GM12801 (cell line): ENCODE data around the gene PRKAR1B.

Experiments
- TF ChIP-seq, protein P1 (sequence below): IDR thresholded peaks from one replicate; pipeline ENCODE4 v1.5.1; 2011; ENCODE audit warnings: control low read depth; ENCODE audit not compliant: insufficient read length; ENCODE audit errors: extremely low read depth

PRKAR1B gene

DNA sequence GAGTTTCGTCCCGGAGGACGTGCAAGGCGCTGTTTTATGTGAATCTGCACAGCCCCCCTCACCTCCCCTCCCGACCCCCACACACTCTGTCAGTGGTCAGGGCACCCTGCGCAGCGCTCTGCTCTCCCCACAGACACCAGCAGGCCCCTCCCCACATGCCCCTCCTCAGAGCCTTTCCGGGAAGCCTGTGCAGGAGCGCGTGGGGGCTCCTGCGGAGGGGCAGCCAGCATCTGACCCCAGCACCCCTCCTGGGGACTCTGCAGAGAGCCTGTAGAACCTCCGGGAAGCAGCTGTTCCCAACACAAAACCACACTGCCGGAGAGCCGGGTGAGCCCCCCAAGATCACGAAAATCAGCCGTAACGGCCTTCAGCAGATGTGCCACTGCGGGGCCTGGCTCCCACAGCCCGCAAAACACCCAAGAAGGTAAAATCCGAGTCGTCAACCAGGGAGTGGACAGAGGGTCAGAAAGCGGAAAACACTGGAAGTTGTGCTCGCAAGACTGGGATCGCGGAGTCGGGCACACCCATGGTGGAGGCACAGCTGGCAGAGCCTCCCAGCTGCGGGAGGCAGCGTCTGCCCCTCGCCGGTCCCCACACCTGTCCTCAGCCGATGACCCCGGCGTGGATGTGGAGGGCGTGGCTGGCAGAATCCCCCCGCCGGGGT, 153.7 kb downstream of the PRKAR1B start:
- TF ChIP-seq, protein P1, sequence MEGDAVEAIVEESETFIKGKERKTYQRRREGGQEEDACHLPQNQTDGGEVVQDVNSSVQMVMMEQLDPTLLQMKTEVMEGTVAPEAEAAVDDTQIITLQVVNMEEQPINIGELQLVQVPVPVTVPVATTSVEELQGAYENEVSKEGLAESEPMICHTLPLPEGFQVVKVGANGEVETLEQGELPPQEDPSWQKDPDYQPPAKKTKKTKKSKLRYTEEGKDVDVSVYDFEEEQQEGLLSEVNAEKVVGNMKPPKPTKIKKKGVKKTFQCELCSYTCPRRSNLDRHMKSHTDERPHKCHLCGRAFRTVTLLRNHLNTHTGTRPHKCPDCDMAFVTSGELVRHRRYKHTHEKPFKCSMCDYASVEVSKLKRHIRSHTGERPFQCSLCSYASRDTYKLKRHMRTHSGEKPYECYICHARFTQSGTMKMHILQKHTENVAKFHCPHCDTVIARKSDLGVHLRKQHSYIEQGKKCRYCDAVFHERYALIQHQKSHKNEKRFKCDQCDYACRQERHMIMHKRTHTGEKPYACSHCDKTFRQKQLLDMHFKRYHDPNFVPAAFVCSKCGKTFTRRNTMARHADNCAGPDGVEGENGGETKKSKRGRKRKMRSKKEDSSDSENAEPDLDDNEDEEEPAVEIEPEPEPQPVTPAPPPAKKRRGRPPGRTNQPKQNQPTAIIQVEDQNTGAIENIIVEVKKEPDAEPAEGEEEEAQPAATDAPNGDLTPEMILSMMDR: no peak

DNA sequence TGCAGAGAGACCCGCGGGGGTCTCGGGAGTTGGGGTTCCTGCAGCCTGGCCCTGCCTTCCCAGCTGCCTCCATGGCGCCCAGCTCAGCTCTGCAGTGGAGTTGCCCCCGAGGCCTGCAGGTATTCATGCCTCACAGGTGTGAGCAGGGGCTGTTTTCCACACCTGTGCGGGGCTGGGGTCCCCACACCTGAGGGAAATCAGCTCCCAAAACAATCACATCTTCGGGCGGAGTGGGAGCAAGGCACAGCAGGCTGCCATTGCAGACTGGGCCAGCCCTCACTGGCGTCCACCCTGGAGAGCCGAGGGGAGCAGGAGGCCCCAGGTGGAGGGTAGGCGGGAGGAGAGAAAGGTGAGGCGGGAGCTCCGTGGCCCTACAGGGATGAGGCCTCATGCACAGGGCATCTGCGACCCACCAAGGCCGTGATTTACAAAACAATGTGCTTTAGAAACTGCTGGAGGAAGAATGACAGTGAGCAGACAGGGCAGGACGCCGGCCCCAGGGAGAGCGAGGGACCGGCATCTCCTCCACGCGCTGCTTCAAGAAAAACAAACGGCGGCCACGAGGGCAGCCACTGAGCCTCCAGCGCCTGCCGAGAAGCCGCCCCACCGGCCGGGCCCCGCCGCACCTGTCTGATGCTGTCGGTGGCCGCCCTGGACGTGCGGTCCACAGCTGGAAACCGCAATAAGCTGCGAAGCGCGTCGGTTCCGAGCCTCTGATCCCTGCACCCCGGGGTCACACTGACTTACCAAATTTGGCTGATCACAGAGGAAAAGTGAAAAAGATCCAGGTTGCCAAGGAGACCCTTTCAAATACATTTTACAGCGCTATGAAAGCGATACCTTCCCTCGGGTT, 154.4 kb downstream of the PRKAR1B start:
- TF ChIP-seq, protein P1: no peak

DNA sequence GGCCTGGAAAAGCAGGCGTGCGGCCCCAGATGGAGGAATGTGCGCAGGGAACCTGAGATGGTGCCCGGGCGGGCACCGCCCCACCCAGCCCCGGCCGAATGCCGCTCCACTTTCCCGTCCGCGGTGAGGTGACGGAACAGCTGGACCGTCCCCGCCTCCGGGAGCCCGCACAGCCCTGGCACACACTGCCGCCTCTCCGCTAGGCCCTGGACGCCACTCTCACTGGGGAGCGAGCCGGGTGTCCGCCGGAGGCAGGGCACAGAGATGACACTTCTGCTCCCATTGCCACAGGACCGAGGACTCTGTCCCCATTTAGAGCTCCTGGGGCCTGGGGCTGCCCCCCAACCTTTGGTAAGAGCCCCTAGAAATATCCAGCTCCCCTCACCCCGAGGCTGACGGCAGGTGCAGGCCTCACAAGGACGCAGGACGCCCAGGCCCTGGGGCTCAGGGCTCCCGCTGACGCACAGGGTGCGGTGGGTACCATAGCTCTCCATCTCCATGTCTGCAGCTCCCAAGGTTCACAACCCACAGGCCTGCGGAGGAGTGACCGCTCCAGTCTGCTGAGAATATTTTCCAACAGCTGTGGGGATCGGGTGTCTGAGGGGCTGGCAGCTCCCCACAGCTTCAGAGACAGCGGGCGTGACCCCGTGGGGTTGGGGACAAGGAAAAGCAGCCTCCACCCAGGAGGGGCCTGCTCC, 155.2 kb downstream of the PRKAR1B start:
- TF ChIP-seq, protein P1: no peak

DNA sequence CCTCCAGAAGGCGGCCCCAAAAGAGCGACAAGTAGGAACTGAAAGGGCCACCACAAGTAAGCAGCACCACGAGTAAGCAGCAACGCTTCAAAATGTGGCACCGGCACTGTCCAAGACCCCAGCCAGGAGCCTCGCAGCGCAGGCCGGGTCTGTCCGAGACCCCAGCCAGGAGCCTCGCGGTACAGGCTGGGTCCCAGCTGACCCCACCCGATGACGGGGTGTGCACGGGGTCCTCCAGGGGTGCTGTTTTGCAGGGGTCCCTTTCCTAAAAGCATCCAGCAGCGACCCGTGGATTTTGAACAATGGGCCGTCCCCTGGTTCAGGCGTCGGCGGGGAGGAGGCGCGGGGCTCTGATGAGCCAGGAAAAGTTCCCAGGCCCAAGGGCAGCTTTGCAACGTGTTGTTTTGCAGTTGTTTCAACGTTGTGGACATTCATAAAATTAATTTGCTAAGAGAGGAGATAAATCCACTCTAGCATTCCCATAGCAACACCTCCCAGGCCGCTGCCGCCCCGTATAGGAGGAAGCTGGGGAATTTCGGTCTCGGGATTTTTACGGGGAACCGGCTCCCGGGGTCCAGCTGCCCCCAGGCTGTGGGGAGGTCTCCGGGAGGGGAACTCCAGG, 155.9 kb downstream of the PRKAR1B start:
- TF ChIP-seq, protein P1: no peak

DNA sequence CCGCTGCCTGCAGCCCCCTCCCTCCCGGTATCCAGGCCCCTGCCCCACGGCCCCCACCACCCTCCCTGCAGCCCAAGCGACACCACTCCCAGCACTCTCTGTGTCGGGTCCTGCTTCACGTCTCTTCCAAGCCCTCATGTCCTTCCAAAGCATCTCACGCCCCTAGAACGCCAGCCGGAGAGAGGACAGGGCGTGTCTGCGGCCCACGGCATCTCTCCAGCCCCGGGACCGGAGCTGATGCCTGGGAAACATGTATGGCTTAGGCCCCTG, 156.3 kb downstream of the PRKAR1B start:
- TF ChIP-seq, protein P1: no peak

DNA sequence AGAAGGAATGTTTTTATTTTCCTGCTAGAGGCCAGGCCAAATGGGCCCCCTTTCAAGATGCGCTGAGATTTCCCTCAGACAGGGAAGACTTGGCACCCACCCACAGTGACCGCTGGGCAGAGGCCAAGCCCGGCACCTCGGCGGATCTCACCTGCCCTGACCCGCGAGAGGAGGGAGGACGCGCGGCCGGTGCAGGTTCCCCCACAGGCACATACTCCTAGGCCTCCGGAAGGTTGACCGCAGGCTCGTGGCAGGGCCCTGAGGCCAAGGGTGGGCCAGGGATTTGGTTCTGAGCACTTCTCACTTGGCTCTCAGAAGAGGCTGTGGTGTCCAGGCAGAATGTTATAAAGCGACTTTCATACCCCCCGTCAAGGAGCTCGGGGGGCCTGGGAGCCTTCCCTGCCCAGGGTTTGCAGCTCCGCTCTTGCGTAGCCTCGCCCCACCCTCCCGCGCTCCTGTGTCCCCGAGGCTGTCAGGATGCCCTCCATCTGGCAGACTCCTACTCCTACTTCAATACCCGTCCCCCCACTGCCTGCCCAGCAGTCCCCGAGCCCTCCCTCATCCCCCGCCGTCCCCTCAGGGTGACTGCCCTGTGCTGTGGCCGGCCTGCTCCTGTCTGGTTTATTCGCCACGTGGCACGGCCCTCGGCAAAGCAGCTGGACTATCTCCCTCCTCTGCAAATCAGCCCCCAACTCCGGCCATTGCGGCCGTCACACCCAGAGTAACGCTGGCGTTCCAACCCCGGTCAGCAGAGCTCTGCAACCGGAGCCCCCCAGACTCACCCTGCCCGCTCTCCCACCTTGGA, 156.9 kb downstream of the PRKAR1B start:
- TF ChIP-seq, protein P1: no peak
